Loucy (cell line): ENCODE results near the gene HLA-DOB.

Source experiments
- H2AFZ ChIP-seq: fragments of 200-600 bp; sonication (generic); 2 replicates; pipeline ENCODE4 v1.6.0; 2016; ENCODE audit warnings: antibody characterized with exemption, mild to moderate bottlenecking, low read length, moderate library complexity
- H3F3A ChIP-seq: fragments of 200-600 bp; 2 replicates; pipeline ENCODE4 v1.6.0; 2016; ENCODE audit warnings: antibody characterized with exemption, low read depth, mild to moderate bottlenecking
- H3K27me3 ChIP-seq: fragments of 200-600 bp; sonication (generic); 2 replicates; pipeline ENCODE4 v1.6.1; 2014; ENCODE audit warnings: low read length, mild to moderate bottlenecking; ENCODE audit not compliant: insufficient read depth, poor library complexity, severe bottlenecking
- H3K36me3 ChIP-seq: fragments of 200-600 bp; sonication (generic); 2 replicates; pipeline ENCODE4 v1.6.1; 2016; ENCODE audit warnings: low read length; ENCODE audit not compliant: insufficient read depth
- H3K4me1 ChIP-seq: fragments of 200-600 bp; sonication (generic); 2 replicates; pipeline ENCODE4 v1.5.1; 2014; ENCODE audit warnings: low read length, mild to moderate bottlenecking; ENCODE audit not compliant: insufficient read depth, poor library complexity, severe bottlenecking
- H3K4me2 ChIP-seq: fragments of 200-600 bp; sonication (generic); 2 replicates; pipeline ENCODE4 v1.6.0; 2014; ENCODE audit warnings: antibody characterized with exemption, low read length, low read depth, mild to moderate bottlenecking; ENCODE audit not compliant: poor library complexity, severe bottlenecking
- H3K4me3 ChIP-seq: fragments of 200-600 bp; sonication (generic); 2 replicates; pipeline ENCODE4 v1.5.1; 2014; ENCODE audit warnings: low read length, mild to moderate bottlenecking, mixed read lengths; ENCODE audit not compliant: poor library complexity, severe bottlenecking
- H3K79me2 ChIP-seq: fragments of 200-600 bp; sonication (generic); 2 replicates; pipeline ENCODE4 v1.6.1; 2014; ENCODE audit warnings: low read length; ENCODE audit not compliant: insufficient read depth
- H3K9ac ChIP-seq: fragments of 200-600 bp; sonication (generic); 2 replicates; pipeline ENCODE4 v1.6.0; 2014; ENCODE audit warnings: mild to moderate bottlenecking, low read depth, low read length, moderate library complexity; ENCODE audit not compliant: poor library complexity, severe bottlenecking
- H3K9me2 ChIP-seq: fragments of 200-600 bp; sonication (generic); replicated peaks from 2 replicates; pipeline ENCODE4 v1.6.1; 2016; ENCODE audit warnings: low read depth, low read length, mixed read lengths
- H3K9me3 ChIP-seq: fragments of 200-600 bp; sonication (generic); 2 replicates; pipeline ENCODE4 v1.6.1; 2014; ENCODE audit warnings: mild to moderate bottlenecking, antibody characterized with exemption, low read length, low read depth; ENCODE audit not compliant: insufficient read depth
- H4K20me1 ChIP-seq: fragments of 200-600 bp; sonication (generic); 2 replicates; pipeline ENCODE4 v1.6.0; 2014; ENCODE audit warnings: antibody characterized with exemption, low read length, mild to moderate bottlenecking; ENCODE audit not compliant: insufficient read depth, poor library complexity, severe bottlenecking
- CTCF ChIP-seq: fragments of 200-600 bp; sonication (generic); conservative IDR thresholded peaks from 2 replicates; pipeline ENCODE4 v1.5.1; 2014; ENCODE audit warnings: mild to moderate bottlenecking, antibody characterized with exemption, low read length
- EZH2phosphoT487 ChIP-seq: fragments of 200-600 bp; IDR thresholded peaks from 2 replicates; pipeline ENCODE4 v1.6.1; 2018; ENCODE audit warnings: antibody characterized with exemption, mild to moderate bottlenecking, moderate library complexity, borderline replicate concordance

HLA-DOB gene

GRCh38 chr6:32852844-32853540 lies 36.2 kb upstream of the HLA-DOB start:
- peak overlapping the region; percentile 98 for H3K4me2 ChIP-seq
- H3K27me3 ChIP-seq = no peaks in the 10 kb centered on the region
- H3K9me3 ChIP-seq = no peaks in the 10 kb centered on the region
- peak overlapping the region; percentile 95 for H3K4me3 ChIP-seq
- peak overlapping the region; percentile 99 for H3K9ac ChIP-seq
- H4K20me1 ChIP-seq = peaks cover 30% of the 10 kb centered on the region
- no peak for TF ChIP-seq CTCF
- TF ChIP-seq EZH2phosphoT487 = no peak
- peaks cover 90% of the 10 kb centered on the region for H3K79me2 ChIP-seq
- peaks cover 5% of the 10 kb centered on the region; the same call in 1 of the 2 replicates for H3F3A ChIP-seq
- H3K9me2 ChIP-seq = no peaks in the 10 kb centered on the region
- peak overlapping the region; percentile 44 for H2AFZ ChIP-seq
- H3K36me3 ChIP-seq = peaks cover 19% of the 10 kb centered on the region; the same call in 1 of the 2 replicates
- peaks cover 65% of the 10 kb centered on the region for H3K4me1 ChIP-seq

- Histone ChIP-seq H3K4me2 (peak overlapping the region; percentile 98), H3K9me2 (no peaks in the 10 kb centered on the region), H4K20me1 (peaks cover 33% of the 10 kb centered on the region), H3K36me3 (peaks cover 26% of the 10 kb centered on the region; the same call in 1 of the 2 replicates), H2AFZ (no peak overlapping the region), H3K27me3 (no peaks in the 10 kb centered on the region), H3F3A (peaks cover 2% of the 10 kb centered on the region; the same call in 1 of the 2 replicates), H3K9ac (peak overlapping the region; percentile 99), H3K9me3 (no peaks in the 10 kb centered on the region), H3K4me1 (peaks cover 70% of the 10 kb centered on the region), H3K79me2 (peaks cover 93% of the 10 kb centered on the region), H3K4me3 (peak overlapping the region; percentile 95)
- TF ChIP-seq EZH2phosphoT487 = no peak
- no peak for TF ChIP-seq CTCF
Measured at GRCh38 chr6:32852018-32852843, 35.4 kb upstream of the HLA-DOB start.

GRCh38 chr6:32851025-32851424 lies 34.2 kb upstream of the HLA-DOB start:
- no peaks in the 10 kb centered on the region for H3K27me3 ChIP-seq
- H3K9me3 ChIP-seq = no peaks in the 10 kb centered on the region
- H3K4me3 ChIP-seq = peak overlapping the region; percentile 95
- peaks cover 9% of the 10 kb centered on the region for H3F3A ChIP-seq
- H3K36me3 ChIP-seq = peaks cover 32% of the 10 kb centered on the region; the same call in 1 of the 2 replicates
- peak overlapping the region; percentile 99 for H3K9ac ChIP-seq
- peaks cover 73% of the 10 kb centered on the region for H3K4me1 ChIP-seq
- TF ChIP-seq CTCF (no peak), EZH2phosphoT487 (no peak)
- H2AFZ ChIP-seq = no peak overlapping the region
- peaks cover 94% of the 10 kb centered on the region for H3K79me2 ChIP-seq
- H3K9me2 ChIP-seq = no peaks in the 10 kb centered on the region
- H4K20me1 ChIP-seq = peaks cover 37% of the 10 kb centered on the region
- peak overlapping the region; percentile 98 for H3K4me2 ChIP-seq
